IMR-90 (cell line): ENCODE measurements around the gene MON2. TPM values are rescaled to one million over a fixed set of nuclear protein-coding genes. Genes with fewer than 3 reads are reported as not detected.

Experiments used
- ATAC-seq: fragments of 200-7000 bp; cut with Tn5 transposase; 2 replicates; pipeline ENCODE4 v1.9.1; 2020; ENCODE audit warnings: low read depth, mild to moderate bottlenecking, moderate library complexity
- BruUV-seq: library from RNA; stranded (reverse); fragments of 400-500 nt; replicated peaks from 2 replicates; lab custom pipeline; 2021; lab: Mats Ljungman, UMichigan
- CTCF ChIA-PET: fragments of 300-600 bp; formaldehyde crosslinking; extraction: SDS; loops from one replicate; lab custom pipeline; 2021; ENCODE audit warnings: antibody characterized with exemption; lab: Yijun Ruan, JAX
- POLR2A ChIA-PET: fragments of 300-600 bp; sonication (Branson Sonifier 250); formaldehyde crosslinking; loops from one replicate; lab custom pipeline; 2022; ENCODE audit warnings: antibody characterized with exemption; ENCODE audit not compliant: unreplicated experiment; lab: Charles Lee
- DNase-seq: peaks from one replicate; pipeline ENCODE4 v3.0.0; 2013
- H2AFZ ChIP-seq: replicated peaks from 2 replicates; pipeline ENCODE3; 2013; ENCODE audit warnings: low read length, mild to moderate bottlenecking; ENCODE audit not compliant: poor library complexity
- H2AK5ac ChIP-seq: 2 replicates; pipeline ENCODE4 v1.6.1; 2013; ENCODE audit warnings: low read depth, low read length, inconsistent platforms
- H2AK9ac ChIP-seq: replicated peaks from 2 replicates; pipeline ENCODE3; 2013; ENCODE audit warnings: mild to moderate bottlenecking, low read depth, low read length, moderate library complexity; ENCODE audit not compliant: poor library complexity
- H2BK120ac ChIP-seq: 2 replicates; pipeline ENCODE4 v1.6.1; 2013; ENCODE audit warnings: low read depth, low read length, inconsistent platforms
- H2BK15ac ChIP-seq: 3 replicates; pipeline ENCODE4 v1.6.1; 2013; ENCODE audit warnings: low read depth, low read length, inconsistent platforms
- H2BK20ac ChIP-seq: 2 replicates; pipeline ENCODE4 v1.6.1; 2013; ENCODE audit warnings: low read depth, mild to moderate bottlenecking, inconsistent platforms, low read length, moderate library complexity
- H2BK5ac ChIP-seq: 2 replicates; pipeline ENCODE4 v1.6.1; 2013; ENCODE audit warnings: mild to moderate bottlenecking, low read depth, low read length, inconsistent platforms; ENCODE audit not compliant: poor library complexity, severe bottlenecking
- H3K14ac ChIP-seq: replicated peaks from 2 replicates; pipeline ENCODE4 v1.6.1; 2013; ENCODE audit warnings: low read depth, low read length, inconsistent platforms
- H3K18ac ChIP-seq: 2 replicates; pipeline ENCODE4 v1.6.1; 2013; ENCODE audit warnings: low read depth, low read length, control low read depth
- H3K23ac ChIP-seq: 2 replicates; pipeline ENCODE4 v1.6.1; 2013; ENCODE audit warnings: low read depth, low read length, inconsistent platforms
- H3K27ac ChIP-seq: 2 replicates; pipeline ENCODE4 v1.5.1; 2013; ENCODE audit warnings: mild to moderate bottlenecking, control low read depth, low read length; ENCODE audit not compliant: insufficient read depth
- H3K27me3 ChIP-seq: 2 replicates; pipeline ENCODE4 v1.6.1; 2013; ENCODE audit warnings: low read length; ENCODE audit not compliant: control insufficient read depth, insufficient read depth
- H3K36me3 ChIP-seq: 2 replicates; pipeline ENCODE4 v1.6.1; 2013; ENCODE audit warnings: low read length, mixed read lengths; ENCODE audit not compliant: control insufficient read depth, insufficient read depth
- H3K4ac ChIP-seq: 2 replicates; pipeline ENCODE4 v1.6.1; 2013; ENCODE audit warnings: low read depth, low read length, inconsistent platforms
- H3K4me1 ChIP-seq: 2 replicates; pipeline ENCODE4 v1.6.1; 2013; ENCODE audit warnings: low read length, mixed read lengths; ENCODE audit not compliant: control insufficient read depth, insufficient read depth
- H3K4me2 ChIP-seq: 2 replicates; pipeline ENCODE4 v1.6.1; 2013; ENCODE audit warnings: low read depth, mild to moderate bottlenecking, control low read depth, low read length, moderate library complexity
- H3K4me3 ChIP-seq: 2 replicates; pipeline ENCODE4 v1.5.1; 2013; ENCODE audit warnings: low read depth, mild to moderate bottlenecking, control low read depth, low read length, moderate library complexity; ENCODE audit not compliant: insufficient read depth
- H3K56ac ChIP-seq: 2 replicates; pipeline ENCODE4 v1.6.1; 2013; ENCODE audit warnings: low read length, inconsistent platforms; ENCODE audit not compliant: insufficient read depth; ENCODE audit errors: extremely low read depth
- H3K79me1 ChIP-seq, 2 experiments: 2 replicates each; pipeline ENCODE4 v1.6.1; 2013; ENCODE audit warnings: low read length in 2 of 2, inconsistent platforms in 1 of 2, low read depth in 1 of 2
- H3K9ac ChIP-seq: 2 replicates; pipeline ENCODE4 v1.6.1; 2013; ENCODE audit warnings: low read depth, low read length, control low read depth
- H3K9me1 ChIP-seq: 2 replicates; pipeline ENCODE4 v1.6.1; 2013; ENCODE audit warnings: low read length, inconsistent platforms; ENCODE audit not compliant: insufficient read depth
- H3K9me3 ChIP-seq: 2 replicates; pipeline ENCODE4 v1.6.1; 2013; ENCODE audit warnings: low read length; ENCODE audit not compliant: control insufficient read depth, insufficient read depth
- H4K20me1 ChIP-seq: 2 replicates; pipeline ENCODE4 v1.6.1; 2013; ENCODE audit warnings: low read length, inconsistent platforms; ENCODE audit not compliant: insufficient read depth
- H4K5ac ChIP-seq: 2 replicates; pipeline ENCODE4 v1.6.1; 2013; ENCODE audit warnings: mild to moderate bottlenecking, low read depth, low read length, control low read depth
- H4K8ac ChIP-seq, 2 experiments: 2 replicates each; pipeline ENCODE4 v1.6.1; 2013; ENCODE audit warnings: low read depth in 2 of 2, low read length in 2 of 2, control low read depth in 1 of 2, inconsistent platforms in 1 of 2
- H4K91ac ChIP-seq: 2 replicates; pipeline ENCODE4 v1.6.1; 2013; ENCODE audit warnings: low read depth, low read length, inconsistent platforms; ENCODE audit not compliant: insufficient read depth
- MAFK ChIP-seq: IDR thresholded peaks from 2 replicates; pipeline ENCODE4 v1.6.1; 2012; ENCODE audit warnings: low read depth, low read length, improper control_type of control experiment
- WGBS, 2 experiments: methylation state at CpG; one replicate each; pipeline versions ENCODE4 v1.1.5 to v1.1.7; 2013; ENCODE audit warnings: missing lambda C conversion rate in 2 of 2; ENCODE audit not compliant: insufficient read length in 1 of 2; ENCODE audit errors: extremely low coverage in 2 of 2; 5-methylcytosine and 5-hydroxymethylcytosine counted together
- dilution Hi-C: fragments of 300-500 bp; cut with HindIII; formaldehyde crosslinking; loops from one replicate; pipeline ENCODE4 v1.14.3; 2018; ENCODE audit warnings: low sequenced_read_pairs; ENCODE audit not compliant: unreplicated experiment
- in situ Hi-C: fragments of 300-500 bp; cut with MboI; formaldehyde crosslinking; loops from 3 replicates; pipeline ENCODE4 v1.14.3; 2019; ENCODE audit warnings: low sequenced_read_pairs, inconsistent platforms, mixed read lengths
- intact Hi-C: fragments of 100-400 bp; cut with micrococcal nuclease; formaldehyde crosslinking; loops from 2 replicates; pipeline ENCODE4 v1.10.0; 2022
- polyA plus RNA-seq, 3 experiments: library from polyadenylated mRNA; depleted of rRNA; stranded (reverse); fragments of >200 nt; gene quantifications; 2 replicates each; pipeline ENCODE4 v1.2.3, GENCODE V29; 2012; ENCODE audit warnings: low replicate concordance in 1 of 3
- total RNA-seq: library from RNA; depleted of rRNA; stranded (reverse); fragments of >200 nt; gene quantifications from 2 replicates; pipeline ENCODE4 v1.2.3, GENCODE V29; 2012
- TF ChIP-seq, protein P1 (sequence below): conservative IDR thresholded peaks from 2 replicates; pipeline ENCODE4 v1.5.1; 2012; ENCODE audit warnings: mild to moderate bottlenecking, low read depth, low read length, improper control_type of control experiment

Gene MON2
- total and polyA plus RNA-seq, 2 of the 4 experiments (the other 2 are of a cell fraction): 13.2 to 39.3 TPM

DNA sequence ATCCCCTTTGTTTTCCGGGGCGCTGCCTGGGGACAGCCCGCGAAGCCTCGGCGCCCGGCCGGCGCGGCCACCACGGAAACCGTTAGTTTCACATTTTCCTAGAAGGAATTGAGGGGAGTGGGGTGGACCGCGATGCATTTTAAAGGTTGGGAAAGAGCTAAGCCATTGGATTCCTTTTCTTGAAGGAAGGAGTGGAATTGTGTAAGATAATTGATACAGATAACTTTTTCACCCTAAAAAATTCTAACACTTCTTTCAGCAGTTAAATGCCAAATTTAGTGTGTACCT is 137.1 kb downstream of the MON2 start:
- peak overlapping the region; percentile 98 for H2AFZ ChIP-seq
- peak overlapping the region; percentile 100 for H3K14ac ChIP-seq
- H3K4ac ChIP-seq: peak overlapping the region; percentile 99
- peak overlapping the region; percentile 99 for H3K27ac ChIP-seq
- WGBS, 2 experiments: no CpG with 5 or more reads among the region's 14 CpGs
- CTCF ChIA-PET: interaction anchor here (1.4 to 1.7 kb wide), 2 partner anchors 168 to 191 kb away, joined by 3 to 8 read pairs; no protein-coding TSS in a partner anchor
- no peak for ATAC-seq
- H3K18ac ChIP-seq: peak overlapping the region; percentile 95
- no peaks in the 10 kb centered on the region; the same call in 1 of the 2 replicates for H3K4me1 ChIP-seq
- H3K9ac ChIP-seq: peak overlapping the region; percentile 95
- no peaks in the 10 kb centered on the region for H3K9me1 ChIP-seq
- H4K8ac ChIP-seq: peak overlapping the region; percentile 94 to 98
- DNase-seq: no peak
- peak overlapping the region; percentile 94 for H2AK5ac ChIP-seq
- H2BK20ac ChIP-seq: no peak overlapping the region
- H2BK120ac ChIP-seq: peak overlapping the region; percentile 87
- TF ChIP-seq, protein P1, sequence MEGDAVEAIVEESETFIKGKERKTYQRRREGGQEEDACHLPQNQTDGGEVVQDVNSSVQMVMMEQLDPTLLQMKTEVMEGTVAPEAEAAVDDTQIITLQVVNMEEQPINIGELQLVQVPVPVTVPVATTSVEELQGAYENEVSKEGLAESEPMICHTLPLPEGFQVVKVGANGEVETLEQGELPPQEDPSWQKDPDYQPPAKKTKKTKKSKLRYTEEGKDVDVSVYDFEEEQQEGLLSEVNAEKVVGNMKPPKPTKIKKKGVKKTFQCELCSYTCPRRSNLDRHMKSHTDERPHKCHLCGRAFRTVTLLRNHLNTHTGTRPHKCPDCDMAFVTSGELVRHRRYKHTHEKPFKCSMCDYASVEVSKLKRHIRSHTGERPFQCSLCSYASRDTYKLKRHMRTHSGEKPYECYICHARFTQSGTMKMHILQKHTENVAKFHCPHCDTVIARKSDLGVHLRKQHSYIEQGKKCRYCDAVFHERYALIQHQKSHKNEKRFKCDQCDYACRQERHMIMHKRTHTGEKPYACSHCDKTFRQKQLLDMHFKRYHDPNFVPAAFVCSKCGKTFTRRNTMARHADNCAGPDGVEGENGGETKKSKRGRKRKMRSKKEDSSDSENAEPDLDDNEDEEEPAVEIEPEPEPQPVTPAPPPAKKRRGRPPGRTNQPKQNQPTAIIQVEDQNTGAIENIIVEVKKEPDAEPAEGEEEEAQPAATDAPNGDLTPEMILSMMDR: no peak
- TF ChIP-seq MAFK: no peak
- H3K4me2 ChIP-seq: peak overlapping the region; percentile 97
- no TSS peak for BruUV-seq
- H4K20me1 ChIP-seq: peaks cover 12% of the 10 kb centered on the region; the same call in 1 of the 2 replicates
- peak overlapping the region; percentile 94 for H4K5ac ChIP-seq
- H3K79me1 ChIP-seq: peaks cover 5 to 19% of the 10 kb centered on the region in 2 experiments; a peak in 3 of 4 replicates
- in situ Hi-C loops (no loop called here), intact Hi-C loops (loop anchor here (1.0 to 10.0 kb wide), 5 partner anchors 155 to 461 kb away; no protein-coding TSS in a partner anchor), dilution Hi-C loops (no loop called here)
- peak overlapping the region; percentile 95 for H2AK9ac ChIP-seq
- 0 out of 3 replicates have a peak overlapping the region, but pooled peaks have one; percentile 69 for H2BK15ac ChIP-seq
- POLR2A ChIA-PET: interaction anchor here (0.7 kb wide), 2 partner anchors 188 to 195 kb away, joined by 3 read pairs; no protein-coding TSS in a partner anchor
- H3K36me3 ChIP-seq: no peaks in the 10 kb centered on the region
- H3K23ac ChIP-seq: peak overlapping the region; percentile 99
- H4K91ac ChIP-seq: peak overlapping the region; percentile 98
- peak overlapping the region; percentile 98 for H2BK5ac ChIP-seq
- peak overlapping the region; percentile 97 for H3K4me3 ChIP-seq
- peak overlapping the region; percentile 94 for H3K56ac ChIP-seq
- H3K27me3 ChIP-seq: no peaks in the 10 kb centered on the region
- H3K9me3 ChIP-seq: no peaks in the 10 kb centered on the region
